CD4-positive, alpha-beta T cell treated with Interleukin-10 for 1 hour (primary cell): ENCODE measurements around the gene WFDC10B.
"Not testable (repeated sequence)": the region's sequence is repeated elsewhere in the genome, so short reads cannot be mapped to it uniquely, and the experiment has no call there.

ENCODE experiments used
- DNase-seq: peaks from one replicate; pipeline ENCODE4 v3.0.0-alpha.2; 2020

Gene WFDC10B

DNA sequence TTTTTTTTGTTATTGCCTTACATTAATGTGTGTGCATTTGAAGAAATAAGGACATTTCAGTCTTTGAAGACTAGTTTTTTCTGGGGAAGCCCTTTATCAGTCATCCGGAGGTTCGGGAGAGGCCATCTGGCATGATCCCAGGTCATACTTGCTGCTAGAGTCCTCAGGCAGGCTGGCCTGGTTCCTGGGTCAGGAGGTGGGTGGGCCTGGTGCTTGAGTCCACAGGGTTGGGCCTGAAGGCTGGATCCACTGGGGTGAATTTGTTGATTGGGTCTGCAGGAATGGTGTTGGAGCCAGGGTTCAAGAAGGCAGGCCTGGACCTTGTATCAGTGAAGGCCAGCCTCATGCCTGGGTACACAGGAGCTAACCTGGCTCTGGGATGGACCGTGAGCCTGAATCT is 57.9 kb downstream of the WFDC10B start:
- DNase-seq = no peak

DNA sequence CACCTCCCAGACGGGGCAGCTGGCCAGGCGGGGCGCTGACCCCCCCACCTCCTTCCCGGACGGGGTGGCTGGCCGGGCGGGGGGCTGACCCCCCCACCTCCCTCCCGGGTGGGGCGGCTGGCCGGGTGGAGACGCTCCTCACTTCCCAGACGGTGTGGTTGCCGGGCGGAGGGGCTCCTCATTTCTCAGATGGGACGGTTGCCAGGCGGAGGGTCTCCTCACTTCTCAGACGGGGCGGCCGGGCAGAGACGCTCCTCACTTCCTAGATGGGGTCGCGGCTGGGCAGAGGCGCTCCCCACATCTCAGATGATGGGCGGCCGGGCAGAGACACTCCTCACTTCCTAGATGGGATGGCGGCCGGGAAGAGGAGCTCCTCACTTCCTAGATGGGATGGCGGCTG is 59.0 kb downstream of the WFDC10B start:
- not testable (repeated sequence) for DNase-seq

DNA sequence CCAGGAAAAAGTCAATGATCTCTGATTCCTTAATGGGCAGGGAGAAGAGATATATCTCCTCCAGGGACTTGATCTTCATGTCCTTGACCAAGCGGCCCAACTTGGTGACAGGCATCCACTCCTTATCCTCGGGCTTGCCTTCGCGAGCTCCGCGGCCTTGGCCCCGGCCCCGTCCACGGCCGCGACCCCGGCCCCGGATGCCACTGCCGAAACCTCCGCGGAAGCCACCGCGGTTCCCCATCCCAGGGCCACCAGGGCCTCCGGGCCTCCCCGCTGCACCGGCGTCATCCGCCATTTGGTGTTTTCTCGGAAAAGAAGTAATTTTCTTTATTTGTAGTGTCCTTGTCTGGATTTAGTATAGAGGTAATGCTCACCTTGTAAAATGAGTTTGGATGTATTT is 63.7 kb downstream of the WFDC10B start:
- DNase-seq = not testable (repeated sequence)

DNA sequence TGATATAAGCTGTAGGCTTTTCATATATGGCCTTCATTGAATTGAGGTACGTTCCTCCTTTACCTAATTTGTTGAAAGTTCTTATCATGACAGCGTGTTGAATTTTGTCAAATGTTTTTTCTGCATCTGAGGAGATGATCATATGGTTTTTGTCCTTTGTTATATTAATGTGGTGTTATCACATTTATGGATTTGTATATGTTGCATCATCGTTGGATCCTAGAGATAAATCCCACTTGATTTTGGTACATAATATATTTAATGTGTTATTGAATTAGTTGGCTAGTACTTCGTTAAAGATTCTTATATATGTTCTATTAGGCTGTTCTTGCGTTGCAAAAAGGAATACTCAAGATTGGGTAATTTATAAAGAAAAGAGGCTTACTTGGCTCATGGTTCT is 65.1 kb downstream of the WFDC10B start:
- no peak for DNase-seq

DNA sequence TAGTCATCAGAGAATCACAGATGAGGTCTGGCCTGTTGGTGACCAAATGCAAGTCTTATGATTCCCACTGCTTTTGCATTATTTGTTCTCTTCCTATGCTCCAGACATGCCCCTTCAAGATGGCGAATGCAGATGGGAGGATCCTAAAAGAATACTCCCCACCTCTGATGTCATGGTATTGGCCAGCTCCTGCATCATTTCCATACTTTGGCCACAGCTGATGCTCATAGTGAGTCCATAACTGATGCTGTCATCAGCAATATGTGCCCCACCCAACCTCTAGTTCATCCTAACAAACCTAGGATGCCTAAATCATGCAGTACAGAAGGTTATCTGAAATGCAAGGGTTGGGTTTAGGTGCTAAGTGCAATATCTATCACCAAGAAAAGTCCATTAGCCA is 68.3 kb downstream of the WFDC10B start:
- DNase-seq = no peak
